SJCRH30 (cell line): ENCODE results near the gene GMDS. TPM values are rescaled to one million over a fixed set of nuclear protein-coding genes. Genes with fewer than 3 reads are reported as not detected.
A peak's percentile ranks its signal among the peaks of the same experiment; 100 is the strongest.

ENCODE experiments used
- DNase-seq, 2 experiments: peaks; one replicate each; pipeline ENCODE4 v3.0.0-alpha.2; 2015 to 2020
- H3K27ac ChIP-seq: fragments of 250-450 bp; sonication (Bioruptor Pico); 2 replicates; pipeline ENCODE4 v1.5.1; 2020; ENCODE audit warnings: mild to moderate bottlenecking, moderate library complexity
- H3K27me3 ChIP-seq: fragments of 250-450 bp; sonication (Bioruptor Pico); 2 replicates; pipeline ENCODE4 v1.5.1; 2020; ENCODE audit warnings: mild to moderate bottlenecking, moderate library complexity
- H3K36me3 ChIP-seq: fragments of 250-450 bp; sonication (Bioruptor Pico); 2 replicates; pipeline ENCODE4 v1.5.1; 2020; ENCODE audit warnings: mild to moderate bottlenecking, moderate library complexity
- H3K4me1 ChIP-seq: fragments of 250-450 bp; sonication (Bioruptor Pico); 2 replicates; pipeline ENCODE4 v1.5.1; 2020; ENCODE audit warnings: mild to moderate bottlenecking, moderate library complexity
- H3K4me3 ChIP-seq: fragments of 250-450 bp; sonication (Bioruptor Pico); 2 replicates; pipeline ENCODE4 v1.5.1; 2020; ENCODE audit warnings: mild to moderate bottlenecking, moderate library complexity
- H3K9me3 ChIP-seq: fragments of 250-450 bp; sonication (Bioruptor Pico); replicated peaks from 2 replicates; pipeline ENCODE4 v1.5.1; 2020; ENCODE audit warnings: mild to moderate bottlenecking, moderate library complexity
- total RNA-seq: library from RNA; depleted of rRNA; stranded (reverse); fragments of >200 nt; shearing (Covaris generic); gene quantifications from 2 replicates; pipeline ENCODE4 v1.2.3, GENCODE V29; 2014

GMDS gene
- total RNA-seq, 1 experiment from 2014 or later, result 7.9 TPM

DNA sequence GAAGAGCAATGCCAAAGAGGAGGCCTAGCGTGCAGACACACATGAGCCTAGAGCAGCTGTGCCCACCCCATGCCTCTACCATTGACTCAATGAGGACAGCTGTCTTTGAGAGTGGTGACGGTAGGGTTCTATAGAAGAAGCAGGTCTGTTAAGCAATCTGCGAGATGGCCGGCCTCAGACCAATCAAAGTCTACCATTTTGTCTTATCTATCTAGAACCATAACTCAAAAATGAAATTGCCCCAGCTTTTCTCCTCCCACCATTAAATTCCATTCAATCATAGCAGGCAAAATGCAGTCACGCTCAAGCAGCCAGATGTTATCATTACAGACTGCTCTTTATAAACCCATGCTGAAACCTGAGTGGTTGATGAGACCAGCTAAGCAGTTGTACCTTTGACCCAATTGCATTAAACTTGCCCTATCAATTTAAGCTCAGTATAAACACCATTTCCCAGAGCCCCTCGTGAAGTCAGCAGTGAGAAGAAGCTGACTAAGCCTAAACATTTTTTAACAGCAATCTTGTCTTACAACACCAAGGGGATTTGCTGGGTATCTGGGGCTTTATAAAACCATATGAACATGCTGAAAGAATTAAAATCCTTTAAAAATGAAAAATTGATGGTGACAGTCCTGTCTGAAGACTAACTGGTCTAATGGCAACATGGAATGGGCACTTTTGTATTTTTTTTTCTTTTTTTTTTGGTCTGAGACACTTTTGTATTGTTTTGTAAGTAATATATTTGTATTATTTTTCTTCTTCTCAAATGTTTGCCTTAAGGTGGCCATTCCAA, 578.2 kb downstream of the GMDS start:
- DNase-seq, result peak; percentile 37 to 56
- Histone ChIP-seq H3K4me1 (peaks cover 12% of the 10 kb centered on the region; the same call in 1 of the 2 replicates), H3K36me3 (no peaks in the 10 kb centered on the region), H3K27me3 (no peaks in the 10 kb centered on the region), H3K9me3 (no peaks in the 10 kb centered on the region), H3K4me3 (no peak overlapping the region), H3K27ac (peak overlapping the region; percentile 18)

DNA sequence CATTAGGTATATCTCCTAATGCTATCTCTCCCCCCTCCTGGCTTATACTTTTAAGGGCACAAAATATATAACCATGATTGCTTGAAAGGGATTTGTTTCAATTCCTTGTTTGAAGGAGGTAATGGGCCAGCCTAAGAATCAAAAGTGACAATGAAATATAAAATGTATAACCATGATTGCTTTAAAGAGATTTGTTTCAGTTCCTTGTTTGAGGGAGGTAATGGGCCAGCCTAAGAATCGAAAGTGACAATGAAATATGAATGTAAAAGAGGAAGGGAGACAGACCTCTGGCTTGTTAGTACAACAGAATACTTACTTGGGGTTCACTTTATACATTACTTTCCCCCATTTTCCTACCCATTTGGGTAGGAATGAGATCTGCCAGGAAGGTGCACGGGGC, 580.2 kb downstream of the GMDS start:
- Histone ChIP-seq H3K9me3 (no peaks in the 10 kb centered on the region), H3K27me3 (no peaks in the 10 kb centered on the region), H3K27ac (no peak overlapping the region), H3K4me1 (peaks cover 6% of the 10 kb centered on the region; the same call in 1 of the 2 replicates), H3K36me3 (no peaks in the 10 kb centered on the region), H3K4me3 (no peak overlapping the region)
- DNase-seq, result no peak

DNA sequence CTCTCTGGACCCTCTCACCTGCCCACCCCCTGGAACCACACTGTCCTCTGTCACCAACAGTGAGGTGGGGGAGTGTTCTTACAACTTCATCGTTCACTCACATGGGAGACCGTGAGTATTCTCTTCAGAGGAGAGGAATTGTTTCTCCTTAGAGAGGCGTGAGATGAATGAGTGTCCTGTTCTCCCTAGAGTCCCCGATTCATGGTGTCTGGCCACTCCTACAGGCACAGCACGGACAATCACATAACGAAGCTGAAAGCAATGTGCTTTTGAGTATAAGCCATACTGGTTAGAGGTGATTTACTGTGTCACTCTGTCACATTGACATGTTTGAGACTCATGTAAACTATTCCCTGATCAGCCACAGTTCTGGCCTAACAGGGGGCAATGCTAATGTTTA, 581.1 kb downstream of the GMDS start:
- no peaks in the 10 kb centered on the region for H3K9me3 ChIP-seq

DNA sequence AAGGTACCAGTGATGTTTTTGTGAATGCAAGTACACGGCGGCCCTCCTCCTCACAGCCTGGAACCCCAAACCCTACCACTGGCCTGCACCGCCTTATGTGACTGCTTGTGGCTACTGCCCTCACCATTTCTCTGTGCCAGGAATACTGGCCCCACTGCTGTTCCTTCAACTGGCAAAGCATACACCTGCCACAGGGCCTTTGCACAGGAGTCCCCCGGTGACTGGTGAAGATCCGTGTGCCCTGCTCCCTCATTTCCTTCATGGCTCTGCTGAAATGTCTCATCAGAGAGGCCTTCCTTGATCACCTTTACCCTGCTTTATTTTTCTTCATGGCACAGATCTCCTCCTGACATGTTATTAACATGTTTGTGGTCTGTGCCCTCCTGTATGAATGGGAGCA, 581.9 kb downstream of the GMDS start:
- no peak overlapping the region for H3K4me3 ChIP-seq
- H3K9me3 ChIP-seq, result no peaks in the 10 kb centered on the region
- no peaks in the 10 kb centered on the region for H3K36me3 ChIP-seq
- no peak for DNase-seq
- no peak overlapping the region for H3K27ac ChIP-seq
- H3K4me1 ChIP-seq, result peaks cover 6% of the 10 kb centered on the region; the same call in 1 of the 2 replicates
- H3K27me3 ChIP-seq, result no peaks in the 10 kb centered on the region

More for the DNA sequence above, 581.1 kb downstream of the GMDS start:
- no peaks in the 10 kb centered on the region for H3K27me3 ChIP-seq
- H3K36me3 ChIP-seq, result no peaks in the 10 kb centered on the region
- H3K4me3 ChIP-seq, result no peak overlapping the region
- DNase-seq, result no peak
- peaks cover 6% of the 10 kb centered on the region; the same call in 1 of the 2 replicates for H3K4me1 ChIP-seq
- H3K27ac ChIP-seq, result no peak overlapping the region

DNA sequence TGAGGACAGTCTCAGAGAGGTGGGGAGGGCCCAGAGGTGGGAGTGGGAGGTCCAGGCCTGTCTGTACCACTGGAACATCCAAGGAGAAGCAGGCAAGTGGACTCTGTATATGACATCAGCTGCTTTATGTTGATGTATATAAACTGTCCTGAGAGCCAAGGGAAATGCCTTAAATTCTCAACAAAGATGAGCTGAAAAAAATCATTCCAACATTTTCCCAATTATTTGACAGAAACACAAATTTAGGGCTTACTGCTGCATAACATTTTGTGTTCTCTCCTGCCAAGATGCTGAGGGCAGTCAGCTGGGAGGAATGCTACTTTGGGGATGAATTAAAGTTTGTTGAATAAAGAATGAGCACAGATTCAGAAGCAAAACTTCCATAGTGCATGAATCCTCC, 582.9 kb downstream of the GMDS start:
- H3K27ac ChIP-seq, result no peak overlapping the region

DNA sequence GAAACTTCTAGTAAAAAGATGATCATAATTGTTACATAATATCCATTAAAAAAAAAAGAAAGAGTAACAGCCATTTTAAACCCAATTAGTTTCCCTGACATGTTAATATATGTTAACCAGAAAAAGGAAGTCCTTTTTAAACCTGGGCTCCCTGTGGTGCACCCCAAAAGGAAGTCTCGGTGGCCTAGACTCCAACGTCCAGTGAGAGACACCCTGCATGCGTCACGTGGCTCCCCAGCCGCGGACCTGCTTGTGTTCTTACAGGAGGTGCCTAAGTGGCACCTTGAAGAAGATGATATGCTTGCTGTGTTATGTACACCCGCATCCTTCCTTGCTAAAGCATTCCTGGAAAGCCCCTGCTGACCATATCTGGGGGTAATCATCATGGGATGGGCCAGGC, 585.6 kb downstream of the GMDS start:
- Histone ChIP-seq H3K27me3 (no peaks in the 10 kb centered on the region), H3K27ac (no peak overlapping the region), H3K4me1 (peaks cover 8% of the 10 kb centered on the region; the same call in 1 of the 2 replicates), H3K4me3 (no peak overlapping the region), H3K9me3 (no peaks in the 10 kb centered on the region), H3K36me3 (no peaks in the 10 kb centered on the region)
- no peak for DNase-seq

More for the DNA sequence above, 582.9 kb downstream of the GMDS start:
- no peaks in the 10 kb centered on the region for H3K27me3 ChIP-seq
- H3K36me3 ChIP-seq, result no peaks in the 10 kb centered on the region
- H3K4me1 ChIP-seq, result peaks cover 8% of the 10 kb centered on the region; the same call in 1 of the 2 replicates
- no peaks in the 10 kb centered on the region for H3K9me3 ChIP-seq
- H3K4me3 ChIP-seq, result no peak overlapping the region
- DNase-seq, result no peak

DNA sequence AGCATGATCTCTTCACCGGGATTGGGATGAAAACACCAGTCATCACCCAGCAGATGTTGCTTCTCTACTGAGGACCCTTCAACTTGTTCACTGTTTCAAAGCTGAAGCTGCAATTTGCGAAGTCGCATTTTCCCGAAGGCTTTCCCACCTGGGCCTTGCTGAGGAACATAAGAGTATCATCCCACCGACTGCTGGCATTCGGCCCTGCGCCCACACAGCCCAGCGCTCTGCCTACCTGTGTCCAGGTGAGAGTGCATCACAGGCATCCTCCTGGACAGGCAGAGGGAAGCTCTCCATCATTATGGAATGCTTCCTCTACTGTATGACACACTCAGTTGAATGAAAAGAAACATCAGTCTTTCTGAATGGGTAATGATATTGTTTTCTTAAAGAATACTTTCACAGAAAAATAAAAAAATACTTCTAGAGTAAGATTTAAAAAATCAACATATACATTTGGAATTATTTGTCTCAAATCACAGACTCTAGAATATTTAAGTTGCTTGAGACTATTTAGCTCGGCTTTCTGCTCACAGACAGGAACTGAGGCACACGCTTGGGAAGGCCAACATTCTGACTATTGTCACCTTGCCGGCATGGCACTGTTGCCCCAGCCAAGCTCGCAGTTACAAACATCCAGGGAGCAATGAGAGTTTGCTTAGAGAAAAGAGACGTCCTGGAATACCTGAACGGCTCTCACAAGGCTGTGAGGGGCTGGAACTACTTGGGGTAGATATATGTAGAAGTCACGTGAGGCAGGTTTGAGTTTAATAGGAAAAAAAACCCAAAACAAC, 587.0 kb downstream of the GMDS start:
- H3K36me3 ChIP-seq, result no peaks in the 10 kb centered on the region
- no peaks in the 10 kb centered on the region for H3K27me3 ChIP-seq
- no peaks in the 10 kb centered on the region for H3K9me3 ChIP-seq
- DNase-seq, result no peak
- H3K4me3 ChIP-seq, result no peak overlapping the region
- H3K4me1 ChIP-seq, result peaks cover 8% of the 10 kb centered on the region; the same call in 1 of the 2 replicates
- no peak overlapping the region for H3K27ac ChIP-seq

DNA sequence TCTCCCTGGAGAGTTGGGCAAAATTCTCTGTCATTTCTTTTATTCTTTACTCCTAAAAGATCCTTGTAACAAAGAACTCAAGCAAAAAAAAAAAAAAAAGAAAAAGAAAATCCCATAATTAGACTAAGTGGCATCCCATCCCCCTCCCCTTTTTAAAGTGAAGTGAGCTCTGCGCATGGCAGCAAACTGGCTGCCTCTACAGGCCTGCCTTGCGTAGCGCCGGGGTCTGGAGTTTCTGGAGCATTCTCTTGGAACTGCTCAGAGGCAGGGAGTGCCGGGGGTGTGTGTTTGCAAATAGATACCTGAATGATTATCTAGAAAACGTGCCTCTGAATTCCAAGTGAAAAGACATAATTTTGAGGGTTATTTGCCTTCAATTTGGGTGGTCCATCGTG, 587.6 kb downstream of the GMDS start:
- no peaks in the 10 kb centered on the region for H3K36me3 ChIP-seq
- DNase-seq, result no peak
- no peak overlapping the region for H3K4me3 ChIP-seq
- peaks cover 8% of the 10 kb centered on the region; the same call in 1 of the 2 replicates for H3K4me1 ChIP-seq
- no peaks in the 10 kb centered on the region for H3K9me3 ChIP-seq
- no peaks in the 10 kb centered on the region for H3K27me3 ChIP-seq
- no peak overlapping the region for H3K27ac ChIP-seq

DNA sequence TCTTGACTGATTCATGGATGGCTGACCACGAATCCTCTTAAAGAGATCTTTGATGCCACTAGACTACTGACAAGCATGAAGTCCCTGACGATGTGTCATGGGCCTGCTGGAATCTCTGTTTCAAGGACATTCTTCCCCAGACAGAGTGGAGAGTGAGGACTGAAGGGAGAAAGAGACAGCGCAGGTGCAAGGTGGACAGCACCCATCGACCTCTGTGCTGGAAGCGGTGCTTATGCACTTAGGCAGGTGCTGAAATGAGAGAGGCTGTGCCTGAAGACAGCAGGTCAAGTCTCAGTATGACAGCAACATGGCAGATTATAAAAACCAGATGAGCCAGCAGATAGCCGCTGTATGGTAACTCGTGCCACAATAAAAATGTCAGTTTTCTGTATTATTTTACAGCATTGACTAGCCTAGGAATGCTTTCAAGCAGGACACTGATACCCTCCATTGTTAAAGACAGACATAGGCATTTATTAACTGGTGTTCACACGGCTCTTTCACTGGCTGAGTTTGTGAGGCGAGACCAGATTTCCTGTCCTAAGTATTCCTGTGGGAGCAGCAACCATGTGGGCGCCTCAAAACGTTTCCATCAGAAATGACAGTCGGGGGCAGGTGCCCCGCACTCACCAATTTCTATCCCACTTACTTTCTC, 588.2 kb downstream of the GMDS start:
- no peaks in the 10 kb centered on the region for H3K9me3 ChIP-seq
- no peaks in the 10 kb centered on the region for H3K36me3 ChIP-seq
- DNase-seq, result peak; percentile 34 to 62

DNA sequence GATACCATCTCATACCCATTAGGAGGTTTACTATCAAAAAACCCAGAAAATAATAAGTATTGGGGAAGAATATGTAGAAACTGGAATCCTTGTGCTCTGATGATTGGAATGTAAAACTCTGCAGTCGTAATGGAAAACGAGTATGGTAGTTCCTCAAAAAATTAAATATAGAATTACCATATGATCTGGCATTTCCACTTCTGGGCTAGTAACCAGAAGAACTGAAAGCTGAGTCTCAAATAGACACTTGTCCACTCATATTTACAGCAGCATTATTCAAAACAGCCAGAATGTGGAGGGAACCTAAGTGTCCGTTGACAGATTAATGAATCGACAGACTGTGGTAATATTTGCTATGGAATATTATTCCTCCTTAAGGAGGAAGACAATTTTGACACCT, 591.4 kb downstream of the GMDS start:
- Histone ChIP-seq H3K36me3 (no peaks in the 10 kb centered on the region), H3K9me3 (no peaks in the 10 kb centered on the region), H3K4me1 (peaks cover 8% of the 10 kb centered on the region; the same call in 1 of the 2 replicates), H3K27me3 (no peaks in the 10 kb centered on the region), H3K4me3 (no peak overlapping the region), H3K27ac (no peak overlapping the region)
- DNase-seq, result no peak

More for the DNA sequence above, 588.2 kb downstream of the GMDS start:
- H3K27ac ChIP-seq, result no peak overlapping the region
- H3K4me1 ChIP-seq, result peaks cover 8% of the 10 kb centered on the region; the same call in 1 of the 2 replicates
- no peak overlapping the region for H3K4me3 ChIP-seq
- H3K27me3 ChIP-seq, result no peaks in the 10 kb centered on the region

DNA sequence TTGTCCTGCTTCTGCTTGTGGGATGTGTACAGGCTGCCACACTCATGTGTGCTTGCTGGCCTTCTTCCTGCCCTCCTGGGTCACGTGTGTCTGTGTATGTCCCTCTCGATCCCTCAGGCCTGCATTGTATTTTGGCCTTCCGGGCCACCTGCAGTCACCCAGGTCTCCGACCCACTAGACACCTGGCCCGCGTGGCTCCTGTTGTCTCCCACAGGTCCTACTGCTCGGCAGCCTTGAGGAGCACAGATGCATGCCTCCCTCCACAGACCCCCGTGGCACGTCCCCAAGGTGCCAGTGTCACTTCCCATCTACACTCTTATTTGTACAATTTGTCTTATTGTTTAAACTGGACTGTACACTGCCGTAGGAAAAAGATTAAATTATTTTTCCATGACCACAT, 592.6 kb downstream of the GMDS start:
- H3K9me3 ChIP-seq, result no peaks in the 10 kb centered on the region
- no peak for DNase-seq
- peaks cover 6% of the 10 kb centered on the region; the same call in 1 of the 2 replicates for H3K4me1 ChIP-seq
- no peak overlapping the region for H3K27ac ChIP-seq
- no peaks in the 10 kb centered on the region for H3K27me3 ChIP-seq
- no peaks in the 10 kb centered on the region for H3K36me3 ChIP-seq
- H3K4me3 ChIP-seq, result no peak overlapping the region

DNA sequence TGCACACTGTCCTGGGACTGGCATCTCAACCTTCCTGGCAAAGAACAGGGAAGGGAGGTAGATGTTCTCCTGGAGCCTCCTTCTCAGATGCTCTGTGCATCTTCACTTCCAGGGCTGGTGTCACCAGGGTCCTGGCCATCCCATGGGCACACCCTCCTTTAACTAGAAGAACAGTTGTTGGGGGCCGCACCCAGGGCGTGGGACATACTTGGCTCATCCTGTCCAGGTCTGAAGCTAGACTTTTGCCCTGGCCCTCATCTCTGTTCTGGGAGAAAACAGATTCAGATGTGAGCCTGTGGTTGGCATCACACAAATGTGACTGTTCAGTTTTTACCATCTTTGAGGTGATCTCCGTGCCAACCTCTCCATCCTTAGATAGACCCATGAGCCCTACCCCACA, 594.0 kb downstream of the GMDS start:
- Histone ChIP-seq H3K9me3 (no peaks in the 10 kb centered on the region), H3K36me3 (no peaks in the 10 kb centered on the region), H3K27ac (no peak overlapping the region), H3K4me1 (no peaks in the 10 kb centered on the region), H3K4me3 (no peak overlapping the region), H3K27me3 (no peaks in the 10 kb centered on the region)
- no peak for DNase-seq

DNA sequence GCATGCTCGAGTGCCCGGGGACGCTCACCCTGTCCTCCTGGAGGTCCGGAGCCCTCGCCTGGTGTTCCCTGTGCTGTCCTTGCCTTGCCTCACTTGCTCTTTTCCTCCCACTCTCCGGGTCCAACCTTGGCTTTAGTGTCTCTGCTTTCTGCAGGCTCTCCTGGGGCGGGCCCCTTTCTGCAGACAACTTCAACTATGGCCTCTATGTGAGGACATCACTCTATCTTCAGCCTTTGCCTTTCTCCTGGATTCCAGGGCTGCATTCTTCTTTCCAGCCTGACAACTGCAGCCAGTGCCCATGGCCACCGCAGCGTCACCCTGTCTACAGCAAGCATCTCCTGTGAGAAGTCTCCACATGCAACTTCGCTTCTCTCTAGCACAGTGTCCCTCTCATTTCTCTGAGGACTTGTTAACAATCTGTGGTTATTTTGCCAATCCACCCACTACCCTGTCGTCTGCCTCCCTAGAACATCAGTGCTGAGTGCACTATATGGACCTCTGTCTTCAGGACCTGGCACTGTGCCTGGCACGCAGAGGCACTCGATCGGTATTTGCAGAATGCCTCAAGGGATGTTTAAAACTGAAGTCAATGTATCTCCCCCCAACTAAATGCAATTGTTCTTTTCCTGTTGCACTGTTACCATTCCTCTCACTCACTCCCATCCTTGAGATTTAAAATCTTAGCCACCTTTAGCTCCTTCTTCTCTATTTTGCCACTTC, 599.8 kb downstream of the GMDS start:
- no peaks in the 10 kb centered on the region for H3K27me3 ChIP-seq
- no peaks in the 10 kb centered on the region for H3K9me3 ChIP-seq
- no peaks in the 10 kb centered on the region for H3K4me1 ChIP-seq
- no peaks in the 10 kb centered on the region for H3K36me3 ChIP-seq
- no peak overlapping the region for H3K4me3 ChIP-seq
- no peak overlapping the region for H3K27ac ChIP-seq
- DNase-seq, result no peak

DNA sequence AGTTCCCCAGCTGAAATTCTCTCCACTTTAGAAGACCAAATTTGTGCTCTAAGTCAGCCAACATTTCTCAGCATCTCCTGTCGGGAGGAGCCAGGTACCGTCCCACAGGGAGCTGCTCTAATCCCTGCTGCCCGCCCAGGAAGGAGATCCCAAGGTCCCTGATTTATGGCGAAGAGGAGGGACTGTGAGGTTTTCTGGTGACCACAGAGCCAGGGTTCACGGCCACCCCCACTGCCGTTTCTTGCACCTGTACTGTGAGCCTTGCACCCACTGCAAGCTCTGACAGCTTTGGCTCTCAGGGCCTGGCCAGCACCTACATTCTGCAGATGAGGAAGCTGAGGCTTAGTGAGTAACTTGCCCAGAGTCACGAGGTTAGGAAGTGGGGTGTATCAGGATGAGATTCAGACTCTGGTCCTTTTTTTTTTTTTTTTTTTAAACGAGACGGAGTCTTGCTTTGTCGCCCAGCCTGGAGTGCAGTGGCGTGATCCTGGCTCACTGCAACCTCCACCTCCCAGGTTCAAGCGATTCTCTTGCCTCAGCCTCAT, 600.8 kb downstream of the GMDS start:
- H3K9me3 ChIP-seq, result no peaks in the 10 kb centered on the region
- no peak for DNase-seq
- no peak overlapping the region for H3K4me3 ChIP-seq
- H3K27me3 ChIP-seq, result no peaks in the 10 kb centered on the region
- H3K36me3 ChIP-seq, result no peaks in the 10 kb centered on the region
- no peak overlapping the region for H3K27ac ChIP-seq
- no peaks in the 10 kb centered on the region for H3K4me1 ChIP-seq
